Ishikawa (cell line): Measurements from ENCODE around the gene ADCY7.

Experiments
- CEBPB ChIP-seq: IDR thresholded peaks from 2 replicates; pipeline ENCODE4 v1.6.1; 2012
- CREB1 ChIP-seq: IDR thresholded peaks from 2 replicates; pipeline ENCODE4 v1.6.1; 2012; ENCODE audit warnings: low read depth
- EP300 ChIP-seq: IDR thresholded peaks from 2 replicates; pipeline ENCODE4 v1.6.1; 2012; ENCODE audit warnings: borderline replicate concordance
- FOXM1 ChIP-seq: IDR thresholded peaks from 2 replicates; pipeline ENCODE4 v1.6.1; 2012; ENCODE audit warnings: low read depth, borderline replicate concordance
- NFIC ChIP-seq: IDR thresholded peaks from 2 replicates; pipeline ENCODE4 v1.6.1; 2012
- TAF1 ChIP-seq: IDR thresholded peaks from 2 replicates; pipeline ENCODE4 v1.6.1; 2012; ENCODE audit warnings: low read depth, mild to moderate bottlenecking
- TCF12 ChIP-seq: IDR thresholded peaks from 2 replicates; pipeline ENCODE4 v1.6.1; 2012; ENCODE audit warnings: low read depth
- TEAD4 ChIP-seq: IDR thresholded peaks from 2 replicates; pipeline ENCODE4 v1.6.1; 2012
- TF ChIP-seq, protein P1 (sequence below): IDR thresholded peaks from 2 replicates; pipeline ENCODE4 v1.6.1; 2012
- TF ChIP-seq, protein P2 (sequence below): IDR thresholded peaks from 2 replicates; pipeline ENCODE4 v1.6.1; 2012
- TF ChIP-seq, protein P3 (sequence below): IDR thresholded peaks from 2 replicates; pipeline ENCODE4 v1.6.1; 2012; ENCODE audit warnings: low read depth, mild to moderate bottlenecking

DNA sequence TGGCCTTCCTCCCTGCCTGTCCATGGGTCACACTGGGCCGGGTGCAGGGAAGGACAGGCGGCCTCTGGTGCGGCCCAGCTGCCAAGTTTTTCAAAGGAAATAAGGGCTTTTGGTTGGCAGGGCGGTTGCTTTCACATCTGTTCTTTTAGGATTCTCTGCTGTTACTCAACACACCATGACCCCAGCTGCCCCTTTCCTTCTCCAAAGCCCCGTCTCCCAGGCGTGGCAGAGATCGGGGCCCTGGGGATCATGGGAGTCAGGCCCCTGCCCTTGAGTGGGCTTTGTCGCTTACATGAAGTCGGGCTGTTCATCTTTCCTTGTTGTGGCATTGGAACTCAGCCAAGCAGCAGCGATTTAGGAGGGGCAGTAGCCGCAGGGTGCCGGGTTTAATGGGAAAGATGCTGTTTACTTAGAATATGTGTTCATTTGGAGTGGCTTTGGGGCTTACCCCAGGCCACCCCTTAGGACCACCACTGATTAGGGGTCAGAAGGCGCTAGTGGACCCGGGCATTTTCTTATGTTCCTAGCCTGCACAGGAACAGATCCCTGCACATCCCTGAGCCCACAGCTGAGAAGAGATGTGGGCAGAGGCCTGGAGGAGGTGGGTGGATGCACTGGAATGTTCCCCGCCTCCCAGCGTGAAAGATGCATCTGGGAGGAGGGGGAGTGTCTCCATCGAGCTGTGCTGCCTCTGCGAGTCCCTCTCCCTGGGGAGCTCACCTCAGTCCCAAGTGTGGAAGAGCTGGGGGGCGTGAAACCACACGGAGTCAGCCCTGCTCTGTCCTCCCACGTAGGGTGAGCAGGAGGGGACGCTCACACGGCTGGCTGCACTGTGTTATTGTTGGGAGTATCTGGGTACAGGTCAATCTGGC lies 6.8 kb upstream of the ADCY7 start:
- TF ChIP-seq EP300 (no peak), CREB1 (no peak), CEBPB (no peak), TCF12 (no peak), TEAD4 (no peak), NFIC (peak; percentile 38; the same call in 1 of the 2 replicates), FOXM1 (no peak), TAF1 (no peak)
- TF ChIP-seq, protein P1, sequence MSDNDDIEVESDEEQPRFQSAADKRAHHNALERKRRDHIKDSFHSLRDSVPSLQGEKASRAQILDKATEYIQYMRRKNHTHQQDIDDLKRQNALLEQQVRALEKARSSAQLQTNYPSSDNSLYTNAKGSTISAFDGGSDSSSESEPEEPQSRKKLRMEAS, result no peak
- TF ChIP-seq, protein P2, sequence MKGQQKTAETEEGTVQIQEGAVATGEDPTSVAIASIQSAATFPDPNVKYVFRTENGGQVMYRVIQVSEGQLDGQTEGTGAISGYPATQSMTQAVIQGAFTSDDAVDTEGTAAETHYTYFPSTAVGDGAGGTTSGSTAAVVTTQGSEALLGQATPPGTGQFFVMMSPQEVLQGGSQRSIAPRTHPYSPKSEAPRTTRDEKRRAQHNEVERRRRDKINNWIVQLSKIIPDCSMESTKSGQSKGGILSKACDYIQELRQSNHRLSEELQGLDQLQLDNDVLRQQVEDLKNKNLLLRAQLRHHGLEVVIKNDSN, result no peak
- TF ChIP-seq, protein P3, sequence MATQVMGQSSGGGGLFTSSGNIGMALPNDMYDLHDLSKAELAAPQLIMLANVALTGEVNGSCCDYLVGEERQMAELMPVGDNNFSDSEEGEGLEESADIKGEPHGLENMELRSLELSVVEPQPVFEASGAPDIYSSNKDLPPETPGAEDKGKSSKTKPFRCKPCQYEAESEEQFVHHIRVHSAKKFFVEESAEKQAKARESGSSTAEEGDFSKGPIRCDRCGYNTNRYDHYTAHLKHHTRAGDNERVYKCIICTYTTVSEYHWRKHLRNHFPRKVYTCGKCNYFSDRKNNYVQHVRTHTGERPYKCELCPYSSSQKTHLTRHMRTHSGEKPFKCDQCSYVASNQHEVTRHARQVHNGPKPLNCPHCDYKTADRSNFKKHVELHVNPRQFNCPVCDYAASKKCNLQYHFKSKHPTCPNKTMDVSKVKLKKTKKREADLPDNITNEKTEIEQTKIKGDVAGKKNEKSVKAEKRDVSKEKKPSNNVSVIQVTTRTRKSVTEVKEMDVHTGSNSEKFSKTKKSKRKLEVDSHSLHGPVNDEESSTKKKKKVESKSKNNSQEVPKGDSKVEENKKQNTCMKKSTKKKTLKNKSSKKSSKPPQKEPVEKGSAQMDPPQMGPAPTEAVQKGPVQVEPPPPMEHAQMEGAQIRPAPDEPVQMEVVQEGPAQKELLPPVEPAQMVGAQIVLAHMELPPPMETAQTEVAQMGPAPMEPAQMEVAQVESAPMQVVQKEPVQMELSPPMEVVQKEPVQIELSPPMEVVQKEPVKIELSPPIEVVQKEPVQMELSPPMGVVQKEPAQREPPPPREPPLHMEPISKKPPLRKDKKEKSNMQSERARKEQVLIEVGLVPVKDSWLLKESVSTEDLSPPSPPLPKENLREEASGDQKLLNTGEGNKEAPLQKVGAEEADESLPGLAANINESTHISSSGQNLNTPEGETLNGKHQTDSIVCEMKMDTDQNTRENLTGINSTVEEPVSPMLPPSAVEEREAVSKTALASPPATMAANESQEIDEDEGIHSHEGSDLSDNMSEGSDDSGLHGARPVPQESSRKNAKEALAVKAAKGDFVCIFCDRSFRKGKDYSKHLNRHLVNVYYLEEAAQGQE, result no peak
